ENCODE results near the gene TLL2.

Gene TLL2

DNA sequence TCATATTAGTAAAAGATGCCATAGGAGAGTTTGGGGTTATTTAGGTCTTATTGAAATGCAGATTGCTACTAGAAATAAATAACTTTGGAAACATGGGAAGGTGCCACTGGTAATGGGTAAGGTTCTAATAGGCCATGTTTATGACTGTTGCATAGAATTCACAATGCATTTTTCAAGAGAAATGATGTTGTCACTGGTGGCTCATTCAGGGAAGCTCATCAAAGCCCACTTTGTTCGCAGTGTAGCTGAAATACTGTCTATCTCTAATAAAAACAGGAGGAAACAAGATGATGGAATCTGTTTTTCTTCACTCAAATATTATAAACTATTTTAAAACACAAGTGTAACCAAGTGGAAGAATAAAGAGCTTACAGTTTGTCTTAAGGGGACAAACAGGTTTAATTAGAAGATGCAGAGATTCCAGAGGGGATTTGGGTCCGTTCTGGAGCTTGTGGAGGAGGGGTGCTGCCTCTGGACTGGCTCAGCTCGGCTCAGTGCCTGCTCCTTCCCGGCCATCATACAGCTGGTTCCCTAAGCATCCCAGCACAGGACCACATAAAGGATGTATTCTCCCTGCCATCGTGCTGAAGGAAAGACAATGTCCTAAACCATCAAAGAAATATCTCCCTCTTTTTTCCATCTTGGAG, 175.3 kb downstream of the TLL2 start:
- TF ChIP-seq TAF1 (IDR thresholded peaks at IDR 0.05; ENCODE audit: low read depth) (no peak), TEAD4 (IDR thresholded peaks at IDR 0.05) (no peak), CEBPB (IDR thresholded peaks at IDR 0.05) (no peak), EGR1 (IDR thresholded peaks at IDR 0.05) (no peak), YY1 (IDR thresholded peaks at IDR 0.05; ENCODE audit: low read depth) (no peak), ZBTB7A (IDR thresholded peaks at IDR 0.05; ENCODE audit: low read depth) (no peak), RAD21 (IDR thresholded peaks at IDR 0.05; ENCODE audit: low read depth) (no peak), FOXM1 (IDR thresholded peaks at IDR 0.05; ENCODE audit: borderline replicate concordance, low read depth) (no peak), CREB1 (IDR thresholded peaks at IDR 0.05; ENCODE audit: low read depth) (no peak)
- TF ChIP-seq, protein P1, sequence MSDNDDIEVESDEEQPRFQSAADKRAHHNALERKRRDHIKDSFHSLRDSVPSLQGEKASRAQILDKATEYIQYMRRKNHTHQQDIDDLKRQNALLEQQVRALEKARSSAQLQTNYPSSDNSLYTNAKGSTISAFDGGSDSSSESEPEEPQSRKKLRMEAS (IDR thresholded peaks at IDR 0.05): no peak
- TF ChIP-seq, protein P2, sequence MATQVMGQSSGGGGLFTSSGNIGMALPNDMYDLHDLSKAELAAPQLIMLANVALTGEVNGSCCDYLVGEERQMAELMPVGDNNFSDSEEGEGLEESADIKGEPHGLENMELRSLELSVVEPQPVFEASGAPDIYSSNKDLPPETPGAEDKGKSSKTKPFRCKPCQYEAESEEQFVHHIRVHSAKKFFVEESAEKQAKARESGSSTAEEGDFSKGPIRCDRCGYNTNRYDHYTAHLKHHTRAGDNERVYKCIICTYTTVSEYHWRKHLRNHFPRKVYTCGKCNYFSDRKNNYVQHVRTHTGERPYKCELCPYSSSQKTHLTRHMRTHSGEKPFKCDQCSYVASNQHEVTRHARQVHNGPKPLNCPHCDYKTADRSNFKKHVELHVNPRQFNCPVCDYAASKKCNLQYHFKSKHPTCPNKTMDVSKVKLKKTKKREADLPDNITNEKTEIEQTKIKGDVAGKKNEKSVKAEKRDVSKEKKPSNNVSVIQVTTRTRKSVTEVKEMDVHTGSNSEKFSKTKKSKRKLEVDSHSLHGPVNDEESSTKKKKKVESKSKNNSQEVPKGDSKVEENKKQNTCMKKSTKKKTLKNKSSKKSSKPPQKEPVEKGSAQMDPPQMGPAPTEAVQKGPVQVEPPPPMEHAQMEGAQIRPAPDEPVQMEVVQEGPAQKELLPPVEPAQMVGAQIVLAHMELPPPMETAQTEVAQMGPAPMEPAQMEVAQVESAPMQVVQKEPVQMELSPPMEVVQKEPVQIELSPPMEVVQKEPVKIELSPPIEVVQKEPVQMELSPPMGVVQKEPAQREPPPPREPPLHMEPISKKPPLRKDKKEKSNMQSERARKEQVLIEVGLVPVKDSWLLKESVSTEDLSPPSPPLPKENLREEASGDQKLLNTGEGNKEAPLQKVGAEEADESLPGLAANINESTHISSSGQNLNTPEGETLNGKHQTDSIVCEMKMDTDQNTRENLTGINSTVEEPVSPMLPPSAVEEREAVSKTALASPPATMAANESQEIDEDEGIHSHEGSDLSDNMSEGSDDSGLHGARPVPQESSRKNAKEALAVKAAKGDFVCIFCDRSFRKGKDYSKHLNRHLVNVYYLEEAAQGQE (IDR thresholded peaks at IDR 0.05; ENCODE audit: low read depth): no peak
- TF ChIP-seq, protein P3, sequence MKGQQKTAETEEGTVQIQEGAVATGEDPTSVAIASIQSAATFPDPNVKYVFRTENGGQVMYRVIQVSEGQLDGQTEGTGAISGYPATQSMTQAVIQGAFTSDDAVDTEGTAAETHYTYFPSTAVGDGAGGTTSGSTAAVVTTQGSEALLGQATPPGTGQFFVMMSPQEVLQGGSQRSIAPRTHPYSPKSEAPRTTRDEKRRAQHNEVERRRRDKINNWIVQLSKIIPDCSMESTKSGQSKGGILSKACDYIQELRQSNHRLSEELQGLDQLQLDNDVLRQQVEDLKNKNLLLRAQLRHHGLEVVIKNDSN (IDR thresholded peaks at IDR 0.05): no peak

DNA sequence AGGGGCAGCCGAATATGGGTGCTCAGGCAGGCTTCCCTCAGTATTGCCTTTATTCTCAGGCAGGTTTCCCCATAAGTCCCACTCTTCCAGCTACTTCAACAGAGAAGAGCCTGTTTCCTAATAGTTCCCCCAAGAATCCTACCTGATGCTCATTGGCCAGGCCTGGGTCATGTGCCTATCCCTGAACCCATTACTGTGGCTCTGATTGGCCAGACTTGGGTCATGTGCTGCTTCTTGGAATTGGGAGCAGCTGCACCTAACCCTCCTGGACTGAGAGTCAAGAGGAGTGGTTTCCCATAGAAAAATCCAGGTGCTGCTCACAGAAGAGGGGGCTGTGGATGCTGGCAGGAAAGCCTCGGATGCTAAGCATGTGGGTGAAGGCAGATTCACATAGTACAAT, 176.6 kb downstream of the TLL2 start:
- TF ChIP-seq CEBPB (IDR thresholded peaks at IDR 0.05): no peak
- TF ChIP-seq, protein P3 (IDR thresholded peaks at IDR 0.05): peak; percentile 88

DNA sequence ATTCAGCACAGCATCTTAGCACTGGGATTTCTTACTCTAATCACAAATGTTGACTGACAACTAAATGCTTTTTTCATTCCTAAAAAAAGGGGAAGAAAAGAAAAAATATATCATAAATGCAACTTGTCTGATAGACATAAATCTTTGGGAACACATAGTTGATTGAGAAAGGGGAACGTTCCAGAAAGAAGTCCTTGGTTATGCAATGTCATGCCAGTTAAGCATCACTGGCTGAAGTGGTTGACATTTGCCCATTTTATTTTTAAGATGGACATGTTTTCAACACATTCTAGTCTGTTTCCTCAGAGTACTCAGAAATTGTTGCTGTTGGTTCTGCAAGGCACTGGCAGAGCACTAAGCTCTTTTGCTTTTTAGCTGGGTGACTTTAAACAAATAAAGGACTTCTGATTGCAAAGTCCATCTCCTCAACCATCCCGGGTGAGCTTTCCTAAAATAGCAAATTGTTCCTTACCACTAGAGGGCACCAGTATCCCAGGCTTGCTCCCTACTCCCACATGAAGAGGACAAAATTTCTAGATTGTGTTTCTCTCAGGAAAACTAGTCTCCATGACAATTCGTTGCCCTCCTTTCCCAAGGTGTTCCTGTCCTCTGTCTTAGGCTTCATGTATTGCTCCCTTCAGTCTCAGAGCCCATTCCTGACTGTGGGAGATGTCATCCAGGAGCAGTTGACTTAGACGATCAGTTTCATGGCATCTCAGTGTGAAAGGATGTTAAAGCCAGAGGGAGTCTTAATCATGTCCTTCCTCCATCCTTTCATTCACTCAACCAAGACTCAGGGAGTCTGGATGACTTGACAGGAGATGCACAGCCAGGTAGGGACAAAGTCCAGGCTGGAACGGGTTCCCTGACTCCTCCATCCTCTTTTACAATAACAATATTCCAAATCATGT, 178.9 kb downstream of the TLL2 start:
- TF ChIP-seq RAD21 (IDR thresholded peaks at IDR 0.05; ENCODE audit: low read depth) (peak; percentile 76), FOXM1 (IDR thresholded peaks at IDR 0.05; ENCODE audit: borderline replicate concordance, low read depth) (no peak), CEBPB (IDR thresholded peaks at IDR 0.05) (peak; percentile 43; the same call in 1 of the 2 replicates)

DNA sequence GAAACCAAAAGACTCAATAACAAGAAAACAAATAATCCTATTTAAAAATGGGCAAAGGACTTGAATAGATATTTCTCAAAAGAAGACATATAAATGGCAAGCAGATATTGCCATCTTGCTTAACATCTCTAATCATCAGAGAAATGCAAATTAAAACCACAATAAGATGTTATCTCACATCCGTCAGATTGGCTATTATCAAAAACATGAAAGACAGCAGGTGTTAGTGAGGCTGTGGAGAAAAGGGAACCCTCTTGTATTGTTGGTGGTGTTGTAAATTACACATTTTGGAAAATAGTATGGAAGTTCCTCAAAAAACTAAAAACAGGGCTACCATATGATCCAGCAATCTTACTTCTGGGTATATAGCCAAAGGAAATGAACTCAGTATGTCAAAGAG, 180.6 kb downstream of the TLL2 start:
- no peak for TF ChIP-seq TAF1 (IDR thresholded peaks at IDR 0.05; ENCODE audit: low read depth)
- no peak for TF ChIP-seq TEAD4 (IDR thresholded peaks at IDR 0.05)
- no peak for TF ChIP-seq TCF12 (IDR thresholded peaks at IDR 0.05; ENCODE audit: low read depth)
- TF ChIP-seq ZBTB7A (IDR thresholded peaks at IDR 0.05; ENCODE audit: low read depth): no peak
- no peak for TF ChIP-seq CREB1 (IDR thresholded peaks at IDR 0.05; ENCODE audit: low read depth)
- TF ChIP-seq, protein P2 (IDR thresholded peaks at IDR 0.05; ENCODE audit: low read depth): no peak
- TF ChIP-seq, protein P3 (IDR thresholded peaks at IDR 0.05): no peak
- no peak for TF ChIP-seq RAD21 (IDR thresholded peaks at IDR 0.05; ENCODE audit: low read depth)
- no peak for TF ChIP-seq YY1 (IDR thresholded peaks at IDR 0.05; ENCODE audit: low read depth)
- TF ChIP-seq NFIC (IDR thresholded peaks at IDR 0.05): no peak
- TF ChIP-seq FOXM1 (IDR thresholded peaks at IDR 0.05; ENCODE audit: borderline replicate concordance, low read depth): no peak
- TF ChIP-seq, protein P1 (IDR thresholded peaks at IDR 0.05): no peak
- no peak for TF ChIP-seq EP300 (IDR thresholded peaks at IDR 0.05; ENCODE audit: borderline replicate concordance)
- no peak for TF ChIP-seq CEBPB (IDR thresholded peaks at IDR 0.05)

DNA sequence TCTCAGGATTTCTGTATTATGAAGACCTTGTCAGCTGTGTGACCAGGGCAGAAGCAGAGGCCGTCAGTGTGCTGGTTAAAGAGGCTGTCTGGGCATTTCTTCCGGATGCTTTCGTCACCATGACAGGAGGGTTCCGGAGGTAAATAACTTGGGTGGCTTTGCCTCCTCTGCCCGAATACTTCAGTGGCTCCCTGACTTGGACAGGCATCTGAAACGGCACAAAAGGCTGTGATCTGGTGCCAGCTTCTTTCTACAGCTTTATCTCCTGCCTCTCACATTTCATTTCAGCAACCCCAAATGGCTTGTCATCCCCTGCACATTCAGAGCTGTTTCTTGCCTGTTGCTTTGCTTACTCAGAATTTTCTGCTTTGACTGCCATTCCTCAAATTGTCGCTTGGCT, 186.3 kb downstream of the TLL2 start:
- TF ChIP-seq EGR1 (IDR thresholded peaks at IDR 0.05): no peak
- TF ChIP-seq, protein P3 (IDR thresholded peaks at IDR 0.05): no peak
- TF ChIP-seq CREB1 (IDR thresholded peaks at IDR 0.05; ENCODE audit: low read depth): no peak
- no peak for TF ChIP-seq EP300 (IDR thresholded peaks at IDR 0.05; ENCODE audit: borderline replicate concordance)
- TF ChIP-seq RAD21 (IDR thresholded peaks at IDR 0.05; ENCODE audit: low read depth): no peak
- TF ChIP-seq NFIC (IDR thresholded peaks at IDR 0.05): no peak
- TF ChIP-seq YY1 (IDR thresholded peaks at IDR 0.05; ENCODE audit: low read depth): no peak
- TF ChIP-seq TCF12 (IDR thresholded peaks at IDR 0.05; ENCODE audit: low read depth): no peak
- no peak for TF ChIP-seq FOXM1 (IDR thresholded peaks at IDR 0.05; ENCODE audit: borderline replicate concordance, low read depth)
- no peak for TF ChIP-seq TEAD4 (IDR thresholded peaks at IDR 0.05)
- TF ChIP-seq, protein P2 (IDR thresholded peaks at IDR 0.05; ENCODE audit: low read depth): no peak
- no peak for TF ChIP-seq CEBPB (IDR thresholded peaks at IDR 0.05)
- TF ChIP-seq ZBTB7A (IDR thresholded peaks at IDR 0.05; ENCODE audit: low read depth): no peak
- TF ChIP-seq, protein P1 (IDR thresholded peaks at IDR 0.05): no peak
- no peak for TF ChIP-seq TAF1 (IDR thresholded peaks at IDR 0.05; ENCODE audit: low read depth)
